HepG2 (cell line): ENCODE results near the gene IFT122. TPM values are rescaled to one million over a fixed set of nuclear protein-coding genes. Genes with fewer than 3 reads are reported as not detected.

Experiments
- ATAC-seq: fragments of 200-7000 bp; cut with Tn5 transposase; 3 replicates; pipeline ENCODE4 v1.9.1; 2020; ENCODE audit warnings: mild to moderate bottlenecking, moderate library complexity
- BruUV-seq: library from RNA; stranded (reverse); fragments of 400-500 nt; replicated peaks from 2 replicates; lab custom pipeline; 2021; lab: Mats Ljungman, UMichigan
- CTCF ChIA-PET: fragments of 300-600 bp; formaldehyde crosslinking; extraction: SDS; loops from one replicate; lab custom pipeline; 2021; ENCODE audit warnings: low total read pairs, inconsistent platforms, low intra/inter-chr PET ratio; lab: Yijun Ruan, JAX
- POLR2A ChIA-PET: fragments of 350-600 bp; sonication (Branson Sonifier 250); formaldehyde crosslinking; loops from one replicate; lab custom pipeline; 2020; ENCODE audit warnings: antibody characterized with exemption, inconsistent platforms; lab: Yijun Ruan, JAX
- DNase-seq: peaks from one replicate; pipeline ENCODE4 v3.0.0-alpha.2; 2015; ENCODE audit warnings: low spot score
- FAIRE-seq: peaks from 3 replicates; lab custom pipeline; 2011; peaks lifted over from hg19 to GRCh38; lab: Jason Lieb, UNC
- H2AFZ ChIP-seq: one replicate; pipeline ENCODE4 v1.6.1; 2011; ENCODE audit warnings: low read length, inconsistent platforms
- H3K27ac ChIP-seq: fragments of 300-600 bp; 3 replicates; pipeline ENCODE4 v1.8.0; 2011; ENCODE audit warnings: mixed run types, mild to moderate bottlenecking, mixed read lengths, low read length, inconsistent platforms; ENCODE audit not compliant: insufficient read depth; ENCODE audit errors: extremely low read length
- H3K27me3 ChIP-seq, 2 experiments: fragments of 200-600 bp in 1 of 2; 2 replicates in 1 of 2; 3 replicates in 1 of 2; pipeline versions ENCODE4 v1.6.0 to v1.8.0; 2011; ENCODE audit warnings: low read length in 2 of 2, mild to moderate bottlenecking in 2 of 2, moderate library complexity in 2 of 2, inconsistent platforms in 1 of 2; ENCODE audit not compliant: insufficient read depth in 2 of 2, control insufficient read depth in 1 of 2
- H3K36me3 ChIP-seq, 2 experiments: fragments of 200-600 bp in 1 of 2; replicated peaks in 1 of 2; 2 replicates in 1 of 2; 3 replicates in 1 of 2; pipeline versions ENCODE4 v1.5.1 to v1.8.0; 2011; ENCODE audit warnings: low read length in 2 of 2, inconsistent platforms in 1 of 2; ENCODE audit not compliant: insufficient read depth in 2 of 2, control insufficient read depth in 1 of 2
- H3K4me1 ChIP-seq: 2 replicates; pipeline ENCODE4 v1.5.1; 2012; ENCODE audit warnings: low read length, inconsistent platforms; ENCODE audit not compliant: insufficient read depth
- H3K4me2 ChIP-seq: 2 replicates; pipeline ENCODE4 v1.6.0; 2011; ENCODE audit warnings: low read depth, low read length, inconsistent platforms
- H3K4me3 ChIP-seq, 3 experiments: fragments of 200-600 bp in 1 of 3; sonication (generic), shearing (Covaris generic) in 1 of 3; replicated peaks in 1 of 3; 2 replicates each; pipeline ENCODE4 v1.5.1; 2011 to 2016; ENCODE audit warnings: low read length in 3 of 3, inconsistent platforms in 2 of 3, low read depth in 2 of 3, mild to moderate bottlenecking in 2 of 3, control low read depth in 1 of 3, mixed read lengths in 1 of 3; ENCODE audit not compliant: insufficient read depth in 1 of 3
- H3K79me2 ChIP-seq: one replicate; pipeline ENCODE4 v1.6.1; 2011; ENCODE audit warnings: low read length, inconsistent platforms; ENCODE audit not compliant: insufficient read depth
- H3K9ac ChIP-seq: 2 replicates; pipeline ENCODE4 v1.6.0; 2011; ENCODE audit warnings: mild to moderate bottlenecking, low read depth, low read length, inconsistent platforms; ENCODE audit not compliant: insufficient read depth
- H3K9me3 ChIP-seq: 2 replicates; pipeline ENCODE4 v1.5.1; 2012; ENCODE audit warnings: mild to moderate bottlenecking, low read length
- H4K20me1 ChIP-seq: 2 replicates; pipeline ENCODE4 v1.6.0; 2011; ENCODE audit warnings: inconsistent platforms, mild to moderate bottlenecking, low read length, moderate library complexity; ENCODE audit not compliant: insufficient read depth
- AGO2 ChIP-seq: fragments of 200-400 bp; formaldehyde crosslinking; optimal IDR thresholded peaks from 2 replicates; pipeline ENCODE3; 2017; ENCODE audit warnings: mild to moderate bottlenecking, low read depth, low read length, moderate library complexity
- CEBPB ChIP-seq: IDR thresholded peaks from 2 replicates; pipeline ENCODE4 v1.6.1; 2011; ENCODE audit warnings: low read depth, low read length, improper control_type of control experiment, borderline replicate concordance
- KDM2A ChIP-seq: sonication (generic); formaldehyde crosslinking; IDR thresholded peaks from 2 replicates; pipeline ENCODE4 v1.4.0; 2020; ENCODE audit warnings: low read depth, missing genetic modification reagents, borderline replicate concordance
- SP2 ChIP-seq: sonication (generic); formaldehyde crosslinking; IDR thresholded peaks from 2 replicates; pipeline ENCODE4 v1.5.1; 2020; ENCODE audit warnings: mild to moderate bottlenecking, missing genetic modification reagents
- ZBTB38 ChIP-seq: sonication (generic); formaldehyde crosslinking; IDR thresholded peaks from 2 replicates; pipeline ENCODE4 v1.5.1; 2020; ENCODE audit warnings: mild to moderate bottlenecking, missing genetic modification reagents
- ZNF431 ChIP-seq: sonication (generic); formaldehyde crosslinking; IDR thresholded peaks from 2 replicates; pipeline ENCODE4 v1.9.0; 2022; ENCODE audit warnings: missing genetic modification reagents, low read depth, mild to moderate bottlenecking, borderline replicate concordance
- ZNF432 ChIP-seq: sonication (generic); formaldehyde crosslinking; IDR thresholded peaks from 2 replicates; pipeline ENCODE4 v1.5.0; 2020; ENCODE audit warnings: missing genetic modification reagents, mild to moderate bottlenecking, borderline replicate concordance
- ZNF768 ChIP-seq: sonication (generic); formaldehyde crosslinking; IDR thresholded peaks from 2 replicates; pipeline ENCODE4 v1.4.0; 2020; ENCODE audit warnings: missing genetic modification reagents
- WGBS: methylation state at CpG from one replicate; pipeline ENCODE4 v1.1.6; 2017; ENCODE audit warnings: low lambda C conversion rate; 5-methylcytosine and 5-hydroxymethylcytosine counted together
- in situ Hi-C: cut with HindIII; loops from 2 replicates; pipeline ENCODE4 v1.10.0; 2017; ENCODE audit warnings: low pct_unique_long_range_greater_than_20kb; ENCODE audit not compliant: extremely low pct_ligation_motif_present
- intact Hi-C: fragments of 100-400 bp; cut with micrococcal nuclease; formaldehyde crosslinking; loops from one replicate; pipeline ENCODE4 v1.10.0; 2022; ENCODE audit not compliant: unreplicated experiment
- polyA plus RNA-seq, 8 experiments: library from polyadenylated mRNA; depleted of rRNA in 3 of 8; stranded (reverse) in 7 of 8; unstranded in 1 of 8; fragments of >200 nt; fragmentation: Illumina TruSeq in 4 of 8; extraction: Trizol in 4 of 8; gene quantifications; 2 replicates each; pipeline versions ENCODE4 v1.2.1 to v1.2.3, GENCODE V29; 2011 to 2016; ENCODE audit warnings: low read depth in 4 of 8, missing spikeins in 1 of 8, mixed read lengths in 1 of 8; ENCODE audit not compliant: insufficient read depth in 1 of 8
- total RNA-seq, 5 experiments: library from RNA; depleted of rRNA; stranded (reverse); fragments of >200 nt; fragmentation: Illumina TruSeq; extraction: Trizol; gene quantifications; 2 replicates each; pipeline ENCODE4 v1.2.3, GENCODE V29; 2016; ENCODE audit warnings: low read depth in 1 of 5
- TF ChIP-seq, protein P1 (sequence below): sonication (generic); formaldehyde crosslinking; IDR thresholded peaks from 2 replicates; pipeline ENCODE4 v1.4.0; 2020; ENCODE audit warnings: missing genetic modification reagents

Gene IFT122
- total and polyA plus RNA-seq, 2 of the 13 experiments (the other 11 are each of a cell fraction or from before 2014, with no cell fraction given) = 10.1 to 10.3 TPM

DNA sequence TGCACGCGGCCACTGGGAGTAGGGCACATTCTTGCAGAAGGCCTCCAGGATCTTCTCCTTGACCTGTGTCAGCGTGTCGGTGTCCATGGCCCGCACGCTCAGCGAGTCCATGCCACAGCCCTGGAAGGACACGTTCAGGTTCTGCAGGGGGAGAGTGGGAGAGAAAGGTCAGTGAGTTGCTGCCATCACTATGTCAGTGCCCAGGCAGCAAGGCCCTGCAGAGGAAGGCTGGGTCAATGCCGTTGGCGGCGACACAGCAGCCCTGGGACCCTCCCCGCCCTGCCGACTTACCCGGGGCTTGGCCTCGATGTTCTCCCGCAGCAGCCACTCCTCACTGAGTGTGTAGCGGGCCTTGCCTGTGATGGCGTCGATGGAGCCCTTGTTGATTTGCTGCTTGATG lies 122.8 kb downstream of the IFT122 start:
- in situ Hi-C loops (no loop called here), intact Hi-C loops (no loop called here)
- no peak overlapping the region for H3K4me2 ChIP-seq
- no TSS peak for BruUV-seq
- H3K4me3 ChIP-seq = no peak overlapping the region
- no peaks in the 10 kb centered on the region for H3K9me3 ChIP-seq
- H3K27ac ChIP-seq = no peak overlapping the region
- ChIA-PET POLR2A (no interaction called here), CTCF (no interaction called here)
- no peaks in the 10 kb centered on the region for H4K20me1 ChIP-seq
- H3K4me1 ChIP-seq = peaks cover 34% of the 10 kb centered on the region
- peaks cover 6 to 19% of the 10 kb centered on the region in 2 experiments; a peak in 3 of 5 replicates for H3K36me3 ChIP-seq
- ATAC-seq (no peak), DNase-seq (no peak)
- no peaks in the 10 kb centered on the region for H3K79me2 ChIP-seq
- H2AFZ ChIP-seq = no peak overlapping the region
- 97% methylated on average over 19 of the region's 19 CpGs for WGBS
- no peak overlapping the region for H3K9ac ChIP-seq
- H3K27me3 ChIP-seq = no peaks in the 10 kb centered on the region; a peak in 1 of 5 replicates
- TF ChIP-seq ZBTB38 (CRISPR knock-in tag) = peak; percentile 25; the same call in 1 of the 2 replicates
- TF ChIP-seq AGO2 = peak; percentile 33
- TF ChIP-seq SP2 (CRISPR knock-in tag) = no peak
- TF ChIP-seq, all 625 proteins: peak for 2
- FAIRE-seq = no peak

DNA sequence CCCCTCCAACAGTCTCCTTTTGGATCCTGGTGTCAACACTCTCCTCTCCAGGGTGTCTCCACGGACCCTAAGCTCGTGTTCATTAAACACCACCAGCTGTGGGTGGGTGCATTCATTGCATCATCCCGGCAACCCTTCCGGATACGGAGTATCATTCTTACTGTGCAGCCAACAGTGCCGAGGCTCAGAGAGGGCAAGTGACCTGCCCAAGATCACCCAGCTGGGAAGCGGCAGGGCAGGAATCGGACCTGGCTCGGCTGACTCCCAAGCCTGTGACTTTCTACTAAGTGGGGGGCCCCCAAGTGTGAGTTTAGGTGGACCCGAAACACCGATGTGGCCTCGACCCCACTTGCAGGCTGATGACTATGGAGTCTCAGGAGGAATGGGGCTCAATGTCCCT lies 123.3 kb downstream of the IFT122 start:
- intact Hi-C loops (no loop called here), in situ Hi-C loops (no loop called here)
- no peak overlapping the region for H2AFZ ChIP-seq
- peaks cover 6 to 19% of the 10 kb centered on the region in 2 experiments; a peak in 3 of 5 replicates for H3K36me3 ChIP-seq
- WGBS = 97% methylated on average over 9 of the region's 12 CpGs
- no peaks in the 10 kb centered on the region for H3K9me3 ChIP-seq
- FAIRE-seq (no peak), ATAC-seq (no peak), DNase-seq (no peak)
- POLR2A ChIA-PET = interaction anchor here (0.6 to 1.0 kb wide), 2 partner anchors 9 to 34 kb away, joined by 3 to 4 read pairs; no protein-coding TSS in a partner anchor
- H3K4me1 ChIP-seq = peaks cover 29% of the 10 kb centered on the region
- H3K4me3 ChIP-seq = no peak overlapping the region
- H3K9ac ChIP-seq = no peak overlapping the region
- no TSS peak for BruUV-seq
- no peaks in the 10 kb centered on the region for H3K79me2 ChIP-seq
- CTCF ChIA-PET = no interaction called here
- H3K27ac ChIP-seq = peak overlapping the region; percentile 39
- no peaks in the 10 kb centered on the region for H4K20me1 ChIP-seq
- no peaks in the 10 kb centered on the region; a peak in 1 of 5 replicates for H3K27me3 ChIP-seq
- no peak overlapping the region; the same call in 1 of the 2 replicates for H3K4me2 ChIP-seq
- TF ChIP-seq ZNF768 (CRISPR knock-in tag) (peak; percentile 94), ZNF432 (CRISPR knock-in tag) (no peak), CEBPB (peak; percentile 22; the same call in 1 of the 2 replicates), ZNF431 (CRISPR knock-in tag) (no peak), KDM2A (CRISPR knock-in tag) (no peak)
- TF ChIP-seq, protein P1, sequence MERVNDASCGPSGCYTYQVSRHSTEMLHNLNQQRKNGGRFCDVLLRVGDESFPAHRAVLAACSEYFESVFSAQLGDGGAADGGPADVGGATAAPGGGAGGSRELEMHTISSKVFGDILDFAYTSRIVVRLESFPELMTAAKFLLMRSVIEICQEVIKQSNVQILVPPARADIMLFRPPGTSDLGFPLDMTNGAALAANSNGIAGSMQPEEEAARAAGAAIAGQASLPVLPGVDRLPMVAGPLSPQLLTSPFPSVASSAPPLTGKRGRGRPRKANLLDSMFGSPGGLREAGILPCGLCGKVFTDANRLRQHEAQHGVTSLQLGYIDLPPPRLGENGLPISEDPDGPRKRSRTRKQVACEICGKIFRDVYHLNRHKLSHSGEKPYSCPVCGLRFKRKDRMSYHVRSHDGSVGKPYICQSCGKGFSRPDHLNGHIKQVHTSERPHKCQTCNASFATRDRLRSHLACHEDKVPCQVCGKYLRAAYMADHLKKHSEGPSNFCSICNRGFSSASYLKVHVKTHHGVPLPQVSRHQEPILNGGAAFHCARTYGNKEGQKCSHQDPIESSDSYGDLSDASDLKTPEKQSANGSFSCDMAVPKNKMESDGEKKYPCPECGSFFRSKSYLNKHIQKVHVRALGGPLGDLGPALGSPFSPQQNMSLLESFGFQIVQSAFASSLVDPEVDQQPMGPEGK (CRISPR knock-in tag) = no peak
